ENCODE results near the gene MTIF3.
"Not testable (repeated sequence)": the region's sequence is repeated elsewhere in the genome, so short reads cannot be mapped to it uniquely, and the experiment has no call there.

The MTIF3 gene

DNA sequence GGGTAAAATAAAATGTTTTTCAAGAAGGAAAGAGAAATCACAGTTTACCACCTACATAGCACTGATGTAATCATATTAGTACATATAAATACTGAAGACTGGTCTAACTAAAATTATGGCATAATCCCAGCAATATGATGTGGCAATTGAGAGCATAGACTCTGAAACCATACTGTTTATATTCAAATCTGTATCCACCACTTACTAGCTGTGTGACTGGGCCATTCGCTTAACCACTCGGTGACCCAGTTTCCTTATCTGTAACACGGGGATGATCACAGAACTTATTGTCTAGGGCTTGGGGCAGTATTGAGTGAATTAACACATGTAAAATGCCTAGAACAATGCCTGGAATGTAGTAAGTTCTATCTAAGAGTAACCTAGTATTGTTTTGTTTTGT is 39.0 kb downstream of the MTIF3 start:
- no peak for DNase-seq

DNA sequence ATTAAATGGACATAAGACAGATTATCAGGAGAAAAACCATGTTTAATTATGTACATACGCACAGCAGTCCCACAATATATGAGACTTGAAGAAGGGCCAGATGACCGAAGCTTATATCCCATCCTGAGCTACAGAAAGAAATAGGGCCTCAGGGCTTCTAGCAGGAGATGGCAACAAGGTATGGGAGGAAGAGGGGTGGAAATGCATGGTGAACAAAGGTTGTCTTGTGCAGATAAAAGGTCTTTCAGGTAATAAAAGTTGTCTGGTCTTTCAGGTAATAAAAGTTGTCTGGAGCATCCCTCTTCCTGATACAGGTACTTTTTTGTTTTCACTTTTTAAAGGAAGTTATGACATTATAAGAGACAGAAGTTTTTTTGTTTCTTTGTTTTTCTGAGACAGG is 41.4 kb downstream of the MTIF3 start:
- no peak for DNase-seq

DNA sequence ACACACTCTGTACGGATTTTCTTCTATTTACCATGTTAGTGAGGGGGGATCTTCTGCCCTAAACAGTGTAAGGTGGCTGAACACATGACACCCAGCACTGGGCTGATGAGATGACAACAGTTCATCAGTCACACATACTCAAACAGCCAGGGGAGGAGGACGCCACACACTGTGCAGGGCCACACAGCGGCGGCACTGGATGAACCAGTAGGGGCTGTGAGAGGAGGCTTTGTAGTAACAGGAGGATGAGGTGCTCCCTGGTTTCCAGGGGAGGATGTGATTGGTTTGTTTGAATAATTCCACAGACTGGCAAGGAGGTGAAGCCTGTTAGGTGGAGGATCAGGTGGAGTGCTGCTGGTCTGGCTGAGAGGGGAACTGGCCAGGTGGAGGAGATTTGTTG is 42.3 kb downstream of the MTIF3 start:
- no peak for DNase-seq

DNA sequence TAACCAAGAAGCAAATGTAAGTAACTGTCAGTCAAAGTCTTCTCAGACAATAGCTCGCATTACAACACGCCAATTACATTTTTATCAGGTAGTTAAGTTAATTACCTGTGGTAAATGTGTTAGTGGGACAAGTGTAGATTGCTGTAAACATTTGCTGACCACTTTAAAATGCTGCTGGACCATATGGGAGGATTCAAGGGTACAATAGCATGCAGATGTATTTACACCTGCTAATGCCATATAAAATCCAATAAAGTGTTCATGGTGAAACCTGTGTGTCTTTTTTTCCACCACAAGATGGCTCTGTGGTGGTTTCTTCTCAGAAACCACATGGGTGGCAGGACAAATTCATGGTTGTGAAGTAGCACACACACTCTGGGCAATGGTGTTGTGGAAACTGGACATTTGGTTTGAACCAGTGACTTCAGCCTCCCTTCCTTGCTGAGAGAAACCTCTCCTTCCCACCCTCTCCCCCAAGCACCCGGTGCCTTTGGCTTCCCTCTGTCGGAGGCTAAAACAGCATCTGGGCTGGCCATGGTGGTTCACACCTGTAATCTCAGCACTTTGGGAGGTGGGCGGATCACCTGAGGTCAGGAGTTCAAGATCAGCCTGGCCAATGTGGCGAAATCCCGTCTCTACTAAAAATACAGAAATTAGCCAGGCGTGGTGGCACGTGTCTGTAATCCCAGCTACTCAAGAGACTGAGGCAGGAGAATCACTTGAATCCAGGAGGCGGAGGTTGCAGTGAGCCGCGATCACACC is 44.0 kb downstream of the MTIF3 start:
- DNase-seq: no peak

DNA sequence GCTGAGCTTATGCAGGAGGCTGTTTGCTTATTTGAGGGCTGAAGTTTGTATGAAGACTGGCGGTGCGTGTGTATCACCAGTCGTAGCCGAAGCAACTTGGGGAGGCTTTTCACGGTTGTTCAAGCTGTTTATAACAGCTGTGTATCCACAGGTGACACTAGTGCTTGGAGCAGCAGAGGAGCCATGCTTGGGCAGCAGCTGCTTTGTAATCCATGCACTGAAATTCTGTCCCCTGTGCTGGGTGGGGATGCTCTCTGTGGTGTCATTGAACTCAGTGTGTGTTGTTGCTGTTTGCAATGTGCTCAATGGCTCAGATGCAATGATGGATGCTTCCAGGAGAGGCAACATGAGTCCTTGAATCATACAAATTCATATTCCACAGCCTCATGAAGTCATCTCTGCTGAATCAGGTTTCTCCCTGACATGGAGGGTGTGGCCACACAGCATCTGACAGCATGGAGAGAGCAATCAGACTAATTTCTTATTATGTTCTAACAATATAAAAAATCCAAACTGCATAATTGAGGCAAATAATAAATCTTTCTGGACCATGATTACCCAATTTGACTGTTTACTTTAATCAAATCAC is 44.7 kb downstream of the MTIF3 start:
- no peak for DNase-seq

DNA sequence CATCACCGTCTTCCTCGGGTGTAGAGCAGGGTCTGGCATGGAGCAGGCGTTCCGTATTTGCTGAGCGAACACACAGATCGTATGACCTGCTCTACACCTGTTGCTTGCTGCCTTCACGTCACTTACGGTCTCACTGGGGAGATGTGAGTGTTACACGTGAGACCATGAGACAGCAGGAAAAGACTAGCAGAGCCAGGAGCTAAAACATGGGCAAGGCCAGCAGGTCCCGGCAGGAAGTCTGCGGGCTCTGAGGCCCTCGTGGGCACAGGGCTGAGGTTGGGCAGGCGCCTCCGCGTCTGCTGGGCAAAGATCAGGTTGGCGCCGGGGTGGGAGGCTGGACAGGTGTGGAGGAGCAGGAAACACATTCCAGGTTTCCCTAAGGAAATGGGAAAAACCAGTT is 45.7 kb downstream of the MTIF3 start:
- DNase-seq: no peak

DNA sequence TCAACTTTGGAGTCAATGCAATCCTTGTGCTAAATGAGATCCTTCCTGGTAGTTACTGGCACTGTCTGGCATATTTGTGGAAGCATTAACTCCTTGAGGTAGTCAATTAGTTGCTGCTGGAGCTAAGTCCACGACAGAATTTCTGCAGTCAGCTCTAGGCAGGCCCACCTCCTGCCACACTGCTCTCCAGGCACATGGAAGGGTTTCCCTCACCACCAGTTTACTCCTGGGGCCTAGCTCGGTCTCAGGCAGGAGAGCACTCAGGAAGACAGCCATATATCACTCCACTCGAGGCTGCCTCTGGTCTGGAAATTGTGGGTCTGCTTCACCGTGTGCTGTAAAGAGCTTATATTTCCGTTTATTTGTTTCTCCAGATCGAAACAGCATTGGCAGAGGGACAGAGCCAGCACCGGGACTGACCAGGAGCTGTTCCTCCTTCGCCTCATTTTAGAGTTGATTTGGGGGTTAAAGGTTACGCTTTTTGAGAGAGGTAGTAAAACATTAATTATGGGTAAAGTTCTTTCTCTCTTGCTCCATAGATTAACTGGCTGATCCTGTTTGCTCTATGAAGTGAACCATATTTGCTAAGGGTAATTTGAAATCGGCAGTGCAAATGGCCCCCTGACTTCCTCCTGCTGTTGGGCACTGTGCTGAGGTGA is 46.5 kb downstream of the MTIF3 start:
- DNase-seq: no peak

DNA sequence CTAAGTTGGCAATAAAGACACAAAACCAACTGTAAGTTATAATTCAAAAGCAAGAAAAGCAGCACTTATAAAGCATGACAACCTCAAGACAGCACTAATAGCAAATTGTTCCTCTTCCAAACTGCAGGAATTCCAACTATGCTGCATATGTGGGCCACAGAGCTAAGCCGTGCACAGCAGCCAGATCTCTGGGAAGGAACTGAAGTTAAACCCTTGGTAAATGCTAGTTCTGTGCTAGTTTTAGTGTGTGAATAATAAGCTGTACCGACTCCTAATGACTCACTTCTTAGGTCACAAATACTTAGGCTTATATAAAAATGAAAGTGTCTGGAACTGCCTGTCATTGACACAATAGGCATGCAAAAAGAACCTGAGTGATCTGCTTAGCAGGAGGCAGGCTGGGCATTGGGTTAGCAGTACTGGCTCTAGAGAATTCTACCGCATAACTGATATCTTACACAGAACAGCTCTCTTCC is 47.1 kb downstream of the MTIF3 start:
- no peak for DNase-seq

DNA sequence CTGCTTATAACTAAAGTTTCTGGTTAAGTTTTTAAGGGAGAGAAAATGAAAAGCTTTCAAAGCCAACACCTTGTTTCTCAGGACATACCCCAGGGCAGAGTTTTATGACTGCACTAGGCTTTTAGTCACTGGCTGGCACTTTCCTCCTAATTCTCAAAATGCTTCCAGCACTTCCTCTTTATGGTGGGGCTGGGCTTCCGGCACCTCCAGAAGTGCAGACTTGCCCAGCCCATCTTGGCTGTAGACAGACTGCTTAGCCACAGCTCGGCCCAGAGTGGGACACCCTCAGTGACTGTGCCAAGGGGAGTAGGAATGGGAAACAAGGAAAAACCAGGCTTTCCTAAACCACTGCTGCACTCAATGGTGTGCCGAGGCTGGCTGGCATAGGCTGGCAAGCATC is 49.2 kb downstream of the MTIF3 start:
- no peak for DNase-seq

DNA sequence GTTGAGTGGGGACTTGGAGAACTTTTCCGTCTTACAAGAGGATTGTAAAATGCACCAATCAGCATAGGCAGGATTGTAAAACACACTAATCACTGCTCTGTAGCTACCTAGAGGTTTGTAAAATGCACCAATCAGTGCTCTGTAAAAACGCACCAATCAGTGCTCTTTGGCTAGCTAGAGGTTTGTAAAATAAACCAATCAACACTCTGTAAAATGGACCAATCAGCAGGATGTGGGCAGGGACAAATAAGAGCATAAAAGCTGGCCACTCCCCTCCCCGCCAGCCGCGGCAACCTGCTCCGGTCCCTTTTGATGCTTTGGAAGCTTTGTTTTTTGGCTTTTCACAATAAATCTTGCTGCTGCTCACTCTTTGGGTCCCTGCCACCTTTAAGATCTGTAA is 50.0 kb downstream of the MTIF3 start:
- DNase-seq: not testable (repeated sequence)

DNA sequence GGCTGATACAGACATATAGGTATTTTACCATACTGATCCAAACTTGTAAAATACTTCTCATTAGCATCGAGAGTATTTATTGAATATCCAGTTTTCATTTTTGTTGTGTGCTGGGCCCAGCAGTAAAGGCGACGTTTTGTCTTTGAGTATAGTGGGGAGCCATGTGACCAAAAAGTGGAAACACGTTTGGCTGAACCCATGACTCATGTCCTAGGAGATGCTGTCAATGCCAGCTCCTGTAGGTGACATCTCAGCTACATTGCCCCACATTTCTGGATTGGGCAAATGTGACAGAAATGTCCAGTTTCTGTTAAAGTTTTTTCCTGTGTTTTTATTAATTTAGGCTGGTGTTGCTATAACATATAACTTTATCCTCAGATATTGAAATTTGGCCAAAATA is 52.0 kb downstream of the MTIF3 start:
- DNase-seq: no peak

DNA sequence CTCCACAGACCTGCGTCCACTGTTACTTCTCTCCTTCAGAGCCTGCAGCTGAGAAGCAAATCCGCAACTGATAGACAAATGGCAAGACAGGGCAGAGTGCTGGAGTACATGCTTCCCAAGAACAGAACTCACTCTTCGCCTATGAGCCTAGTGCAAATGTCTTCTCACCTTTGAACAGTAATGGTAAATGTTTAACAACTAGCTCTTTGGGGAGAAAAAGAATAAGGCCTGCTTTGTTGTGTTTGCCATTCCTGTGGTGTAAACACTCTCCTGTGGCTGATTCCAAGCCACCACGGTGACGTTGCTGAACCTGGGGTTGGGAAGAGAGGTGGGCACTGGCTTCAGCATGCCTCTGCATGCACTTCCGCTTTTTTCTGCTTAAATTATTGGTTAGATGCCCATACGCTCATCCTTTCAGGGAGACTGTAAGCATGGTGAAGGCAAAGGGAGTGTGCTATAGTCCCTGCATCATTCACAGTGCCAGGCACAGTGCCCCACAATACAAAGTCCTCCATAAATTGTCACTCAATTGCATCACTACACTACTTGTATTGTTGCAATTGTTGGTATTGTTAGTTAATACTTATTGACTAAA is 54.0 kb downstream of the MTIF3 start:
- DNase-seq: no peak

DNA sequence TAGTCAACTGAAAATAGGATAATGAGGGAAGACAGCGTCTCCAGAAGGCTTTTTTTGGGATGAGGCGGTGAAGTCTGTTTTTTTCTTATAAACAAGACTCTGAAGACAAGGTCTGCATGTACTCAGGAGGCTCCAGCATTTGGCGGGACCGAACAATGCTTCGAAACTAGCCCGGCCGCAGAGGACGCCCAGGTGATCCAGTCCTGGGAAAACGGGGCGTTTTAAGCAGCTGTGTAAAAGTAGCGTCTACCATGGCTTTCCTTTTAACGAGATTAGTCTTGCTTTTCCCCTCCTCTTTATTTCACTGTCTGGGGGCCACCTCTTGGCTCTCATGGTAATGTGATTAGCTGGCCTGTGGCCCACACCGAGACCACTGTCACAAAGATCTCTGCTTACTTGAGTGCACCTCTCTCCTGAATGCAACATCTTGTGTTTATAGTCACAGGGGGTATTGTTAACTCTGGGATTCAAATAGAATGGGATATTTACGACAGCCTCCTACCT is 55.3 kb downstream of the MTIF3 start:
- DNase-seq: no peak

DNA sequence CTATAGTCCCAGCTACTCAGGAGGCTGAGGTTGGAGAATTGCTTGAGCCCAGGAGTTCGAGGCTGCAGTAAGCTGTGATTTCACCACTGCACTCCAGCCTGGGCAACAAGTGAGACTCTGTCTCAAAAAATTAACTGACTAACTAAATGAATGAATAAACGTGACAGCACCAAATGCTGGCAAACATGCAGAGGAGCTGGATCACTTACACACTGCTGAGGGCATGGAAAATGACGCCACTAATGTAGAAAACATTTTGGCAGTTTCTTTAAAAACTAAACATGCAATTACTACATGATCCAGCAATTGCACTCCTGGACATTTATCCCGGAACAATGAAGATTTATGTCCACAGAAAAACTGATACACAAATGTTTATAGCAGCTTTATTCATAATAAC is 57.3 kb downstream of the MTIF3 start:
- DNase-seq: no peak

DNA sequence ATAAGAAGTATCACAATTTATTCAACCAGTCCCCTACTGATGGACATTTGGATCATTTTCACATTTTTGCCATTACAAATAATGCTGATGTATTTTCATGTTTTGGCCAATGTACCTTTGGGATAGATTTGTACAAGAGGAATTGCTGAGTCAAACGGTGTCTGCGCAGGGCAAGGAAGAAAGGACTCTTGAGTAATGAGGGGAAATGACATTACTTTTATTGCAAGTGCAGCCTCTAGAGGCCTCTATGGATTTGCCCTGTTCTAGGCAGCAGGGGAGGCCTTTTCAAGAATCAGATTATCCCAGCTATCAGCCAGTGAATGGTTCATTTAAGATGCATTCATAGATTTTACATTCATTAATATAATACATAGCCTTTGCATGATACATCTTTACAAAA is 58.9 kb downstream of the MTIF3 start:
- DNase-seq: no peak

DNA sequence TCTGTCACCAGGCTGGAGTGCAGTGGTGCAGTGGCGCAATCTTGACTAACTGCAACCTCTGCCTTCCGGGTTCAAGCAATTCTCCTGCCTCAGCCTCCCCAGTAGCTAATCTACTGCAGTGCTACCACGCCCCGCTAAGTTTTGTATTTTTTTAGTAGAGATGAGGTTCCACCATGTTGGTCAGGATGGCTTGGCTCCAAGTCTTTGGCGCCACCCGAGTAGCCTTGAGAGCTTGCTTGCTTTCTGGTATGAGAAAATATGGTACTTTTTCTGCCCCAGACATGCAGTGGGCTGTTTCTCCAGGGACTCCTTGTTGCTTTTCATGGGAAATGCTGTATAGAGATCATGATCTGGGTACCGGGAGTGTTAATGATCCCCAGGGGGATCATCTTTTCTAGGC is 60.5 kb downstream of the MTIF3 start:
- DNase-seq: no peak

DNA sequence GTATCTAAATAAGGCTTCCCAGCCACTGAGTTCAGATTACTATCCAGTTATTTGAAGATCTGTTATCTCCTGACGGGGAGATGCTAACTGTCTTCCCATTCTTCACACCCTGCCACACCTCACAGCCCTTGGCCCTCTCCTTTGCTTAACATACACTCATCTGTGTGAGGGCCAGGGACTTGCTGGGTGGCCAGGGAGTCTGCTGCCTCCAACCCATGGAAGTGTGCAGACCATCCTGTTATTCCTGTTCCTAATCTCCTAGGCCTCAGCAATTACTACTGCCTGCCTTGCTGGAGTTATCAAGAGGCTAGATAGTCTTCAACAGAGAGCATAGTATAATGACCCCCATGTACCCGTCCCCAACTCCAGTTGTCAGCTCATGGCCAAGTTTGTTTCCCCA is 62.1 kb downstream of the MTIF3 start:
- no peak for DNase-seq

All from activated gamma-delta T cell (primary cell).